Measurements from ENCODE around the gene MMGT1.
"Not testable (repeated sequence)": the region's sequence is repeated elsewhere in the genome, so short reads cannot be mapped to it uniquely, and the experiment has no call there.

The MMGT1 gene

GRCh38 chrX:135920516-135920915 is 53.3 kb downstream of the MMGT1 start:
- DNase-seq, result not testable (repeated sequence)

DNA sequence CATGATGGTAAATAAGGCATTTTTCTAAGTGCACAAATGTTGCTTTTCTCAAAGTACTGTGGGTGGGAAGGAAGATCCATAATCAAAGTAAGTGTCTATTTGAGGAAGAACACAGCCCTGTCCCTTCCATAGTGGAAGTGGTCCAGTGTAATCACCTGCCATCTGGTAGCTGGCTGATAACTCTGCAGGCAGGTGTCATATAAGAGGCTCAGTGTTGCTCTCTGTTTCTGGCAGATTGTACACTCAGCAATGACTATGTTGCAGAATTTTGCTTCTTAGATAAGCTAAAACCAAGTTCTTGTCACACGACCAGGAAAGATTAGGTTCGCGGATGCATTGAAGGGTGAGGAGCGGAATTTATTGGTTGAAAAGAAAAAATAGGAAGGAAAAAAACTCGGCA is 59.4 kb downstream of the MMGT1 start:
- DNase-seq, result no peak

All from GF-D8 (cell line).